CD4-positive, alpha-beta T cell (primary cell): ENCODE results near the gene KCNK1. TPM values are rescaled to one million over a fixed set of nuclear protein-coding genes. Genes with fewer than 3 reads are reported as not detected.

Source experiments
- ATAC-seq: fragments of 200-7000 bp; cut with Tn5 transposase; one replicate; pipeline ENCODE4 v1.10.0; 2022; ENCODE audit warnings: mild to moderate bottlenecking; ENCODE audit not compliant: poor library complexity
- CTCF ChIA-PET: fragments of 350-600 bp; sonication (Branson Sonifier 250); formaldehyde crosslinking; loops from one replicate; lab custom pipeline; 2021; ENCODE audit warnings: antibody characterized with exemption, inconsistent platforms; lab: Charles Lee
- POLR2A ChIA-PET: fragments of 350-600 bp; sonication (Branson Sonifier 250); formaldehyde crosslinking; loops from one replicate; lab custom pipeline; 2021; ENCODE audit warnings: antibody characterized with exemption, inconsistent platforms; lab: Charles Lee
- DNase-seq, 14 experiments: peaks; one replicate each; pipeline ENCODE4 v3.0.0-alpha.2; 2013 to 2020; ENCODE audit warnings: mixed read lengths in 2 of 14
- H3K27ac ChIP-seq, 2 donors: one replicate each; pipeline versions ENCODE4 v1.5.1 to v1.7.0; 2013; ENCODE audit warnings: low read length in 2 of 2, low read depth in 1 of 2, mild to moderate bottlenecking in 1 of 2
- H3K27me3 ChIP-seq, 2 experiments: 1 replicate in 1 of 2; 2 replicates in 1 of 2; pipeline versions ENCODE4 v1.6.1 to v1.7.0; 2013; ENCODE audit warnings: low read length in 2 of 2, control low read depth in 1 of 2, mild to moderate bottlenecking in 1 of 2, moderate library complexity in 1 of 2; ENCODE audit not compliant: insufficient read depth in 2 of 2, control insufficient read depth in 1 of 2
- H3K36me3 ChIP-seq: one replicate; pipeline ENCODE4 v1.6.1; 2013; ENCODE audit warnings: low read length, control low read depth; ENCODE audit not compliant: insufficient read depth
- H3K4me1 ChIP-seq: one replicate; pipeline ENCODE4 v1.6.1; 2013; ENCODE audit warnings: low read length, control low read depth; ENCODE audit not compliant: insufficient read depth
- H3K4me3 ChIP-seq: one replicate; pipeline ENCODE4 v1.5.1; 2013; ENCODE audit warnings: mild to moderate bottlenecking, low read length, moderate library complexity
- H3K9me3 ChIP-seq, 2 experiments: 1 replicate in 1 of 2; 2 replicates in 1 of 2; pipeline versions ENCODE4 v1.6.1 to v1.7.0; 2013; ENCODE audit warnings: low read length in 2 of 2, mild to moderate bottlenecking in 2 of 2, control low read depth in 1 of 2, moderate library complexity in 1 of 2; ENCODE audit not compliant: control insufficient read depth in 1 of 2, insufficient read depth in 1 of 2
- H3K27ac Mint-ChIP-seq: one replicate; pipeline ENCODE4 v1.8.0; 2020; ENCODE audit warnings: mixed read lengths
- H3K27me3 Mint-ChIP-seq: one replicate; pipeline ENCODE4 v1.8.0; 2021; ENCODE audit warnings: mixed read lengths
- H3K36me3 Mint-ChIP-seq: one replicate; pipeline ENCODE4 v1.8.0; 2021; ENCODE audit warnings: low read depth, mixed read lengths
- H3K4me1 Mint-ChIP-seq: one replicate; pipeline ENCODE4 v1.8.0; 2021; ENCODE audit warnings: low read depth, mixed read lengths
- H3K4me3 Mint-ChIP-seq: one replicate; pipeline ENCODE4 v1.8.0; 2020; ENCODE audit warnings: mild to moderate bottlenecking, mixed read lengths
- H3K9me3 Mint-ChIP-seq: one replicate; pipeline ENCODE4 v1.8.0; 2020; ENCODE audit warnings: mixed read lengths
- intact Hi-C, 2 experiments: fragments of 100-400 bp; cut with DNase I in 1 of 2; cut with micrococcal nuclease in 1 of 2; formaldehyde crosslinking; loops; one replicate each; pipeline versions ENCODE4 v1.15.1 to v1.9.0; 2023 to 2025; cut with DNase I, micrococcal nuclease
- total RNA-seq, 174 experiments: library from RNA in 2 of 174; stranded (reverse) in 2 of 174; gene quantifications; one replicate each; pipeline ENCODE4 v1.2.3 and lab custom pipeline; 2021 to 2026
- TF ChIP-seq, protein P1 (sequence below): fragments of 200-600 bp; IDR thresholded peaks from one replicate; pipeline ENCODE4 v1.8.0; 2022; ENCODE audit warnings: antibody characterized with exemption, mild to moderate bottlenecking

Gene KCNK1
- total RNA-seq, 2 experiments from 2014 or later: not detected

DNA sequence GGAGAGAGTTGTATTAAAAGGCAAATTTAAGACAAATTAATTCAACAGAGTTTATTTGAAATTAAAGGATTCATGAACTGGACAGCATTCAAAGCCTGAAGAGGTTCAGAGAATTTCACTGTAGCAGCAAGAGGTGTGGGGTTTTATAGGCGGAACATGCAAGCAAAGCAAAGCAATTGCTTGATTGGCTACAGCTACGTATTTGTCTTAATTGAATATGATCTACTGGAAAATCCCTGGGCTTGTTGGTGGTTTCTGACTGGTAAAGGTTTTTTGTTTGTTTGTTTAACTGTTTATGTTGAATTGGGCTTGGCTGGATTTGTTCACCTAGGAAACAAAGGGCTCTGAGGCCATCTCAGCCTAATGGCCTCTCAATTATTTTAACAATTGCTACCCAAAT lies 61.5 kb downstream of the KCNK1 start:
- H3K9me3 ChIP-seq: no peaks in the 10 kb centered on the region
- Mint-ChIP-seq H3K27me3 (peaks cover 20% of the 10 kb centered on the region), H3K36me3 (no peaks in the 10 kb centered on the region), H3K9me3 (no peaks in the 10 kb centered on the region), H3K4me3 (no peak overlapping the region), H3K27ac (no peak overlapping the region), H3K4me1 (no peaks in the 10 kb centered on the region)
- ATAC-seq (no peak), DNase-seq (no peak)
- intact Hi-C loops: no loop called here
- TF ChIP-seq, protein P1, sequence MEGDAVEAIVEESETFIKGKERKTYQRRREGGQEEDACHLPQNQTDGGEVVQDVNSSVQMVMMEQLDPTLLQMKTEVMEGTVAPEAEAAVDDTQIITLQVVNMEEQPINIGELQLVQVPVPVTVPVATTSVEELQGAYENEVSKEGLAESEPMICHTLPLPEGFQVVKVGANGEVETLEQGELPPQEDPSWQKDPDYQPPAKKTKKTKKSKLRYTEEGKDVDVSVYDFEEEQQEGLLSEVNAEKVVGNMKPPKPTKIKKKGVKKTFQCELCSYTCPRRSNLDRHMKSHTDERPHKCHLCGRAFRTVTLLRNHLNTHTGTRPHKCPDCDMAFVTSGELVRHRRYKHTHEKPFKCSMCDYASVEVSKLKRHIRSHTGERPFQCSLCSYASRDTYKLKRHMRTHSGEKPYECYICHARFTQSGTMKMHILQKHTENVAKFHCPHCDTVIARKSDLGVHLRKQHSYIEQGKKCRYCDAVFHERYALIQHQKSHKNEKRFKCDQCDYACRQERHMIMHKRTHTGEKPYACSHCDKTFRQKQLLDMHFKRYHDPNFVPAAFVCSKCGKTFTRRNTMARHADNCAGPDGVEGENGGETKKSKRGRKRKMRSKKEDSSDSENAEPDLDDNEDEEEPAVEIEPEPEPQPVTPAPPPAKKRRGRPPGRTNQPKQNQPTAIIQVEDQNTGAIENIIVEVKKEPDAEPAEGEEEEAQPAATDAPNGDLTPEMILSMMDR: no peak
- POLR2A ChIA-PET: no interaction called here
- H3K27ac ChIP-seq: no peak overlapping the region
- CTCF ChIA-PET: no interaction called here
- no peaks in the 10 kb centered on the region for H3K36me3 ChIP-seq
- H3K4me1 ChIP-seq: no peaks in the 10 kb centered on the region
- no peak overlapping the region for H3K4me3 ChIP-seq
- peaks cover 0 to 9% of the 10 kb centered on the region in 2 experiments for H3K27me3 ChIP-seq

DNA sequence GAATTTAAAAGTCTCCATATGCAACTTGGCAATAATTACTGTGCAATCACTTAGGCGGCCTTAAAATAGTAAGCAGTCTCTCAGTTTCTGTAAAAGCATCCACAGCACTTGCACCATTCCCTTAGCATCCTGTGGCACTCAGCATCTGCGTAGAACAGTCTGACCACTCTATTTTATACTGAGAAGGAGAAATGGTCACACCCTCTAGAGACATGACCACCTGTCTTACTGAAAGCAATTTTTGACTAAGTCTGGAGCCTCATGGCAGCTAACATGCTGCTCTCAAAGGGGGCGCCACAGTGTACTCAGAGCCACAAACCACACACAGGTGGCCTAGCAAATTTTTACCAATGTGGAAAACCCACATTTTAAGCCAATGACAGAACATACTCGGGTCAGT lies 62.0 kb downstream of the KCNK1 start:
- no peaks in the 10 kb centered on the region for H3K4me1 ChIP-seq
- Mint-ChIP-seq H3K9me3 (no peaks in the 10 kb centered on the region), H3K4me1 (no peaks in the 10 kb centered on the region), H3K27me3 (peaks cover 20% of the 10 kb centered on the region), H3K27ac (no peak overlapping the region), H3K36me3 (no peaks in the 10 kb centered on the region), H3K4me3 (no peak overlapping the region)
- ChIA-PET CTCF (no interaction called here), POLR2A (no interaction called here)
- H3K36me3 ChIP-seq: no peaks in the 10 kb centered on the region
- DNase-seq (no peak), ATAC-seq (no peak)
- intact Hi-C loops: no loop called here
- H3K27me3 ChIP-seq: peaks cover 0 to 9% of the 10 kb centered on the region in 2 experiments
- TF ChIP-seq, protein P1: no peak
- H3K27ac ChIP-seq: no peak overlapping the region
- H3K9me3 ChIP-seq: no peaks in the 10 kb centered on the region
- H3K4me3 ChIP-seq: no peak overlapping the region

DNA sequence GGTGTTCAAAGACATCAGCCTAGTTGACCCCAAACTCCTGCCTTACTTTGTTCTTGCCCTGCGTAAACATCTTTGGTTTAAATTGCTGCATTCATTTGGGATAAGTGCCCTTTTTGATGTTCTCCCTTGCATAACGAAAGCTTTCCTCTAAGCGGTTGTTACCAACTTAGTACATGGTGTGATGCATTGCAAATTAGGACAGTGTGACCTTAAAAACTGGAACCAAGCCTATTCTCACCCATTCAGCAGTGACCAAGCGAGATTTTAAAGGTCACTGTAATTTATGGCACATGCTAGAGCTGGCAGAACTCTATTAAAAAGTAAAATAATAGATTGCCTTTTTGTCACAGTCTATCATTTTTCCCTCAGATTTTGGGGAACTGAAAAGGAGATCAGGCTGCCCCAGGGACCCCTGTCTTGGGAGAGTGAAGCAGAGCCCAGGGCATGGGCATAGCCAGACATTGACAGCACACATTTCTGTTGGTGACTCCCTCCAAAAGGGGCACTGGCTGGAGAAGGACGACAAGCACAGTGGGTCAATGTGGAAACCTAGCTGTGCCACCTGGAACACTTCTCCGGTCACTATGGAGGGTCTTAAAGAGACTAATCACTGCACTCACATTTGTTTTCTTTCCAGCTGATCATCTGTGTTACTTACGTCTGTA lies 63.9 kb downstream of the KCNK1 start:
- no peaks in the 10 kb centered on the region for H3K9me3 Mint-ChIP-seq
- Histone ChIP-seq H3K9me3 (no peaks in the 10 kb centered on the region), H3K4me1 (no peaks in the 10 kb centered on the region), H3K27me3 (peaks cover 0 to 5% of the 10 kb centered on the region in 2 experiments), H3K27ac (no peak overlapping the region), H3K4me3 (no peak overlapping the region), H3K36me3 (no peaks in the 10 kb centered on the region)
- peaks cover 14% of the 10 kb centered on the region for H3K27me3 Mint-ChIP-seq
- no peak for DNase-seq
- H3K4me3 Mint-ChIP-seq: no peak overlapping the region
- ATAC-seq: no peak
- H3K36me3 Mint-ChIP-seq: no peaks in the 10 kb centered on the region
- CTCF ChIA-PET: no interaction called here
- no peak overlapping the region for H3K27ac Mint-ChIP-seq
- H3K4me1 Mint-ChIP-seq: no peaks in the 10 kb centered on the region
- intact Hi-C loops: no loop called here
- POLR2A ChIA-PET: no interaction called here
- TF ChIP-seq, protein P1: no peak
